AG08395 (cell line): ENCODE measurements around the gene PPM1J.

ENCODE experiments used
- DNase-seq: peaks from one replicate; pipeline ENCODE4 v3.0.0; 2012; ENCODE audit warnings: mixed read lengths, low spot score

The PPM1J gene

DNA sequence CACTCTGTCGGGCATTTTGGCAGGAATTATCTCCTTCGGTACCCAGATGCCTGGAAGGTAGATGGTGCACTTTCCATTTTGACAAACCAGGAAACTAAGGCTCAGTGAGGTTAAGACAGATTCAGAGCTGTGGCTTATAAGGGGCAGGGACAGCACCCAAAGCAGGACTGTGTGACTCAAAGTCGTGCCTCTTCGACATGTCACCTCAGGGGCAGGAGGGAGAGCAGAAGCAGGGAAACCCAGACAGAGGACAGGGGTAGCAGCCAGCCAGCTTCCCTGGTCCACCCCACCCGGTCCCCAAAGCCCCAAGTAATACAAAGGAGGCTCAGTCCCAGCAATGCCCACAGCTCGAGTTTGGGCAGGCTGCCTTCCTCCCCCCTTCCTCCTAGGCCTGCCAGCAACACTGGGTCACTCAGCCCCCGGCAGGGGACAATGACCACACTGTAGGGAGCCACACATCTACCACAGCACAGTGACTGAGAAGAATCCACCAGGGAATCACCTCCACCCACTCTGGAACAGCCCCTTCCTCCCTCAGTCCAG, 10.7 kb downstream of the PPM1J start:
- DNase-seq, result no peak

DNA sequence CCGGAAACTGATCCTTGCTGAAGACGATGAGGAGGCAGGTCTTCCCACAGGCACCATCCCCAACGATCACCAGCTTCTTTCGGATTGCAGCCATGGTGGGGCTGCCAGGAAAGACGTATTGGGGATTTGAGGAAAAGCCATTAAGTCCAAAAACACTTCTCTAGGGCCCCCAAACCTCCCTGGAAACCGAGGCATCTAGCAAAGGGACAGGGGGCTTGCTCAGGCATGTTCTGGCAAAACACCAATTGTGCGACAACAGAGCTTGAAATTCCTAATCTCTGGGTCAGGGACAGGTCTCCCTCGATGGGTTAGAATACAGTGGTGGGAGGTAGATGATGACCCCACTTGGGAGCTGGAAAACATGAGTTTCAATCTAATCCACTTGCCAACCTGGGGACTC, 11.4 kb downstream of the PPM1J start:
- no peak for DNase-seq

DNA sequence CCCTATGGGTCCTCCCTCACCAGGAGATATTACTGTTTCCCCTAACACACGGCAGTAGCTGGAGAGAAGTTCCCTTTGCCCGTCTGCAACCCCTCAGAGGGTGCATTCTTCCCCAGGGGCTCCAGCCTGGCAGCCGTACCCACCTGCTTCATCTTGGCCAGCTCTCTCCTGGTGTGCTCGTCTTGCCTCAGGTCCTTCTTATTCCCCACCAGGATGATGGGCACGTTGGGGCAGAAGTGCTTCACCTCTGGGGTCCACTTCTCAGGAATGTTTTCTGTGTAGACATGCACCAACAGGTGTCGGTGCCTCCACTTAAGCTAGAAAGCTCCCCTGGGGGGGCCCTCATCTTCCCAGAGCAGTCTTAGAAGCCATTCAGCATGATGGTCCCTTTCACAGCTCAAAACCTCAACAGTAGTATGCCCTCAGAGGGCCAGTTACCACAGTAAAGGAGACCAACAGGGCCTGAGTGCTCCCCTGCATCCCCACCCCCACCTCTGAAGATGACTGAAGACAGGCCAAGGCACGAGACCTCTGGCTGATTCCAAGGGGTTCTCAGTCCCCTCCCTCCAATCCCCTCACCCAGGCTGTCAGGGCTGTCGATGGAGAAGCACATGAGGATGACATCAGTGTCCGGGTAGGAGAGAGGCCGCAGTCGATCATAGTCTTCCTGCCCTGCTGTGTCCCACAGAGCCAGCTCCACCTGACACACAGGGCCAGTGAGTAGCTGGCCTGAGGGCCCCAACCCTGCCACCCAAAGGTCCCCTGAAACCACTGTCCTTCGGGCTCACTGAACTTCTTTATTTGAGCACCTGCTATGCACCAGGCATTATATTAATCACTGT, 12.5 kb downstream of the PPM1J start:
- no peak for DNase-seq

DNA sequence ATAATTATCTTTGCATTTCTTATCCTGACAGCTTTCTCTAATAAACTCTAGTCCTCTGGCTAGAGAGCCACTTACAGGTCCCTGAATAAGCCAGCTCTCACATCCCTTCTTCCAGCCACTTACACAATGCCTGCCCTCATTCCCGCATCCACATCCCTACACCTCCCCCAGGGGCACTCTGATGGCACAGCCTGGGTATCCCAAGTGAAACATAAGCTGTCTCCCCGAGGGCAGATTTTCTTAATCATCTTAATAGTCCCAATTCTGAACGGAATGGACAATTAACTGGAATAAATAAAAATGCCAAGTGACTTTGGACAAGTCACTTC, 13.1 kb downstream of the PPM1J start:
- DNase-seq, result no peak

DNA sequence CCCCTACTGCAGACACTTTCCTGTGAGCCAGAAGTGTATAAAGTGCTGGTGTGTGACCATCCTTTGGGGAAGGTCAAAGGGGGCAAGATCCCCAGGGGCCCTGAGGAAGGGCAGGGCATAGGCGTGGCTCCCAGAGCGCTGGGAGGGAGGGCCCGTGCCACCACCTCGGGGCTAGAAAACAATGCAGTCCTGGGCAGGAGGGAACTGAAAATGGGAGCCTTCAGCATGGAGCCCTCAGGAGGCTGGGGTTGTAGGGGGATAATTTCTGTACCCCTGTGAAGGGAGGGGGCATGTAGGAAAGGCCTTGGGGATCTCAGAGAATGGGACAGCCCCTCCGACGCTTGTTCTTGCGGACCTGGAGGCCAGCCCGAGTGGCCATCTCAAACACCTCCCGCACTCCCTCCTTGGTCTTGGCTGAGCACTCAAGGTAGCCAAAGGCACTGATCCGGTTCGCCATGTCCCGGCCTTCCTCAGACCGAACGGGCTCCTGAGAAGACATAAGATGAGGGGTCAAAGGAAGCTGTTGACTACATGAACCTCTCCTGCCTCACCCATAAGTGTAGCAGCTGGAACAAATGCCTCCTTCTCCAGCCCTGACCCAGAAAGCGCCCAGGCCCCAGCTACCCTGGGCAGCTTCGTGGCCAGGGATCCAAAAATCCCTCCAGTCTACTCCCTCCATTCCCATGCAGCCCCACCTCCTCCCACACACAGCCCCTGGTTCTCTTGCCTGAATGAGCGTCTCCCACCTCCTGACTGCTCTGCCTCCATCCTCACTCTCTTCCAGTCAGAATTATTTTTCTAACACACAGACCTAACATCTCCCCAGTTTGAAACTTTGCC, 13.7 kb downstream of the PPM1J start:
- DNase-seq, result no peak

DNA sequence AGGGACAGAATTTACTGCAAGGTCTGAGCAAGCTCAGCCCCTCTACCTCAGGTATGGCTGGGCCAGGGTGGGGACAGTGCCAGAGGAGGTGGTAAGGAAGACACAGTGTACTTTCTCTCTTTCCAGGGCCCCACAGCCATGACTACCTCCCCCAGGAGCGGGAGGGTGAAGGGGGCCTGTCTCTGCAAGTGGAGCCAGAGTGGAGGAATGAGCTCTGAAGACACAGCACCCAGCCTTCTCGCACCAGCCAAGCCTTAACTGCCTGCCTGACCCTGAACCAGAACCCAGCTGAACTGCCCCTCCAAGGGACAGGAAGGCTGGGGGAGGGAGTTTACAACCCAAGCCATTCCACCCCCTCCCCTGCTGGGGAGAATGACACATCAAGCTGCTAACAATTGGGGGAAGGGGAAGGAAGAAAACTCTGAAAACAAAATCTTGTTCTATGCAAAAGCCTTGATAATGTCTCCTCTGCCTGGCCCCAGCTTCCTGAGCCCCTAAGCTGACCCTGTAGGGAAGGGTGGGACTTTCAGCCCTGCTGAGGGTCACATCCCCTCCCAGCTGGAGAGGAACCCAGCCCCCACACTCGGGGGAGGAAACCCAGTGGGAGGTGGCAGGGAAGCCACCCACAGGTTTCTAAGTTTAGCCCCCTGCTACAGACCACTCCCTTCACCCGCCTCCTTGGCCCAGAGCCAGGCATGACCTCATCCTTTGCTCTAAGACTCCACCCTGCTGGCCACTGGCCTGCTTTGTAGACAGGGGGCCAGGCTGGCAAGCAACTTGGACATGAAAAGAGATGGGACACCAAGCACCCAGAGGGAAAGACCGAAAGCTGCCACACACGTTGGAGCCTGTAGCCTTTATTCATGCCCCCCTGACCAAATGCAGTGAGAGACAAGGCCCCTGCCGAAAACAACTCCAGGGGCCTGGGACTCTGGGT, 14.6 kb downstream of the PPM1J start:
- peak; percentile 85 for DNase-seq

DNA sequence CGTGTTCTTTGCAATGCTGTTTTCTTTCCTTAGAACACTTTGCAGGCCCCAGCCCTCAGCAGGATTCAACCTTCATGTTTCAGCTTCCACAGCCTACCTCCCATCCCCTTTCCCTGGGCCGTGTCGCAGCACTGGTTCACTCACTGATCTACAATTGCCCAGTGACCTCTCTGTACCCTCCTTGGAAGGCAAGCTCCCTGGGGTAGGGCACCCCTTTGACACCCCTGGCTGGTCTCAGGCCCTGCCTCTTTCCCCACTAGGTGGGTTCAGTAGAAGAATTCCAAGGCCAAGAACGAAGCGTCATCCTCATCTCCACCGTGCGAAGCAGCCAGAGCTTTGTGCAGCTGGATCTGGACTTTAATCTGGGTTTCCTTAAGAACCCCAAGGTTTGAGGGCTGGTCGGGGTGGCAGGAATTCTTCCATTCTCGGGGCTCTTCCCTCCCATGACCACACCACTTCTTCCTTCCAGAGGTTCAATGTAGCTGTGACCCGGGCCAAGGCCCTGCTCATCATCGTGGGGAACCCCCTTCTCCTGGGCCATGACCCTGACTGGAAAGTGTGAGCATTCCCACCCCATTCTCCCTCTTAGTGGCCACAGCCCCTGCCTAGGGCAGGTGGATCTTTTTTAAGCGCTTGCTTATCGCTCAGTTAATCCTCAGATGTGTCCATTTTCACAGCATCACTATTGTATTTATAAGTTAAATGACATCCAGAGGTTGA, 15.5 kb downstream of the PPM1J start:
- DNase-seq, result no peak

DNA sequence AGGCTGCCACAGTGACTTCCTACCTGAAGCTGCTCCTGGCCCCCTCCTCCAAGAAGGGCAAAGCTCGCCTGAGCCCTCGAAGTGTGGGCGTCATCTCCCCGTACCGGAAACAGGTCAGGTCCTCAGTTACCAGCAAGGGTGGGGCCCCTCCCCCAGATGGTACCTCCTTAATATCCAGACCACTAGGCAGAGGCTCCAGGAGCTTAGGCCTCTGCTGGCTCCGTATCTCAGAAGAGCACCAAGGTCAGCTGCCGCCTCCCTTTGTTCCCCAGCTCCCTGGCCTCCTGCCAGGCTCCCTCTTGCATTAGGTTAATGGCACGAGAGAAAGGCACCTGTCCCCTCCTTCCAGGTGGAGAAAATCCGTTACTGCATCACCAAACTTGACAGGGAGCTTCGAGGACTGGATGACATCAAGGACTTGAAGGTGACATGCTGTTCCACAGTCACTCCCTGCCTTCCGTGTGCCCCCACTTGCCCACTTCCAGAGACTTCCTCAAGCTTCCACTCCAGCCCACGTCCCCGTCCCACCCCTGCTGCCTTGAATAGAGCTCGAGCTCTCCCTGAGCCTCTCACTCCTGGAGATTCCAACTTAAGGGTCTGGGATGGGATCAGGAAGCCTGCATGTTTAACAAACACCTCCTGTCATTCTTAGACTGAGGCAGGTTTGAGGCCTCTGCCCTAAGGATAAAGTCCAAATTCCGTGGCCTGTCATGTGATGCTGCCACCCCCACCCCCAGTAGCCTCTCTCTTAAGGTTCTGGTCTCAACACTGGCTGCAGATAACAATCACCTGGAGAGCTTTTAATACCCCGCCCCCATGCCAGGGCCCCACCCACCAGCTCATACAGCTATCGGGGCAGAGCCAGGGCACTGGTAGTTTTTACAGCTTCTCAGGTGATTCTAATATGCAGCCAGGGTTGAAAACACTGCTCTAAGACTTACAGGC, 16.5 kb downstream of the PPM1J start:
- DNase-seq, result no peak

DNA sequence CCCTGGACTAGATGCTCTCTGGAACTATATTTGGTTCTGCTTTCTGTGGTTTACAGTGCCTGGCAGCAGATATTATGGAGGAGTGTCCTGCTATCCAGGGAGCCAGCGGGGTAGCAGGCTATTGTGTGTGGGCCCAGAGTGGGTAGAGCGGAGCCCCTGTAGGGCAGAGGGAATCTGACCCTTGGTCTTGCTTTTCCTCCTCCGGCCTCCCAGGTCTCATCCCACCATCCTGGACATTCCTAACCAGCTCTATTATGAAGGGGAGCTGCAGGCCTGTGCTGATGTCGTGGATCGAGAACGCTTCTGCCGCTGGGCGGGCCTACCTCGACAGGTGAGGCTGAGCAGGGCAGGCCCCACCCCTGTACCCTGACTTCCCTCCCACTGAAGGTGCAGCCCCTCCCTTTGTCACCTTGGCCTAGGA, 17.3 kb downstream of the PPM1J start:
- DNase-seq, result no peak

DNA sequence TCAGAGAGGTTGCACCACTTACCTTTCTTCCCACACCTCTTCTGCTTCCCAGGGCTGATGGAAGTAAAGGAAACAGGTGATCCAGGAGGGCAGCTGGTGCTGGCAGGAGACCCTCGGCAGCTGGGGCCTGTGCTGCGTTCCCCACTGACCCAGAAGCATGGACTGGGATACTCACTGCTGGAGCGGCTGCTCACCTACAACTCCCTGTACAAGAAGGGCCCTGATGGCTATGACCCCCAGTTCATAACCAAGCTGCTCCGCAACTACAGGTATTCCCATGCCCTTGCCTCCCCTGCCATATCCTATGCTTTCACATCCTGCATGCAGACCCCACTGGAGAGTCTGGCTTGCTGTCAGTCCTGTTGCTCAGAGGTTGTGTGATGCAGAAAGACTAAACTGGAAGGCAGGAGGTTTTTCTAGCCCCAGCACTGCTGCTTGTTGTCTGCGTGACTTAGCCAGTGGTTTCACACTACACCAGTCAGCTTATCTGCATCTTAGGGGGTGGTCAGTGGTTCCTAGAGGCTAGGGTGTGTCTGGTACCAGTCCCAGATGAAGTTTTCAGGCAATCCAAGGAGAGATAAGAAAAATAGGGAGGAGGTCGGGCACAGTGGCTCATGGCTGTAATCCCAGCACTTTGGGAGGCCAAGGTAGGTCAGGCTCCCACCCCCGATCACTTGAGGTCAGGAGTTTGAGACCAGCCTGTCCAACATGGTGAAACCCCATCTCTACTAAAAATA, 18.4 kb downstream of the PPM1J start:
- no peak for DNase-seq

DNA sequence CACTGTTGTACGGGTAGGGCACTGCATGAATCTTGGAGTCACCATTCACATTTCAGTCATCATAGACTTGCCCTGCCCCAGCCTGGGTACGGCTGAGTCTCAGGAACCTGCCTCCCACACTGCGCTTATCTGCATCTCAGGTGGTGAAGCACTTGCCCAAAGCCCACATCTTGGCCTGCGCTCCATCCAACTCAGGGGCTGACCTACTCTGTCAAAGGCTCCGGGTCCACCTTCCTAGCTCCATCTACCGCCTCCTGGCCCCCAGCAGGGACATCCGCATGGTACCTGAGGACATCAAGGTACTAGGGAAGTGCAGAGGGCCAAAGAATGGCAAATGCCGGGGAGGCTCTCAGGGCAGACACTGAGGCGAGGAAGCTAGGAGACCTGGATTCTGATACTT, 19.9 kb downstream of the PPM1J start:
- DNase-seq, result no peak

DNA sequence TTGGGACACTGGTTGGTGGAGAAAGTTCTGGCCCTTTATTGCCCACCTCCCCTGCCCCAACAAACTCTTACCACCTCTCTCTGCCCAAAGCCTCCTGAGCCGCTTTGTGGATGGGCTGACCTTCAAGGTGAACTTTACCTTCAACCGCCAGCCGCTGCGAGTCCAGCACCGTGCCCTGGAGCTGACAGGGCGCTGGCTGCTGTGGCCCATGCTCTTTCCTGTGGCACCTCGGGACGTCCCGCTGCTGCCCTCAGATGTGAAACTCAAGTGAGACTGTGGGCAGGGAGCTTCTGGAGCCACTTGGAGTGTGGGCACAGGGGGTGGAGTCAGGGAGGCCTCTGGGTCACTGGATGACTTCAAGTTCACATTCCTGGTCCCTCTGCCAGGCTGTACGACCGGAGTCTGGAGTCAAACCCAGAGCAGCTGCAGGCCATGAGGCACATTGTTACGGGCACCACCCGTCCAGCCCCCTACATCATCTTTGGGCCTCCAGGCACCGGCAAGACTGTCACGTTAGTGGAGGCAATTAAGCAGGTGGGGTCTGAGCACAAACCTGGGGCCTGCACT, 20.7 kb downstream of the PPM1J start:
- DNase-seq, result no peak

DNA sequence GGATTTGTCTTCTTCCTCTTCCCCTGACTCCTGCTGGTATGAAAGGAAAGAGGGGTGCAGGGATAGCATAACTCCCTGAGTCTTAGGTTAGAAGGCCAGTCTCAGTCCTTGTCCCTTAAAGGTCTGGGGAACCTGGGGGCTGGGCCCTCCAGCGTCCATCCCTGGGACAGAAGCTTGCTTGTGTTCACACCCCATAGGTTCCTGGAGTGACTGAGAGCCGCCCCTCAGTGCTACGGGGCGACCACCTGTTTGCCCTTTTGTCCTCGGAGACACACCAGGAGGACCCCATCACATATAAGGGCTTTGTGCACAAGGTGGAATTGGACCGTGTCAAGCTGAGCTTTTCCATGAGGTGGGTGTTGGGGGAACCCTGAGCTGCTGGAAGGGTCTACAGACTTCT, 21.3 kb downstream of the PPM1J start:
- no peak for DNase-seq

DNA sequence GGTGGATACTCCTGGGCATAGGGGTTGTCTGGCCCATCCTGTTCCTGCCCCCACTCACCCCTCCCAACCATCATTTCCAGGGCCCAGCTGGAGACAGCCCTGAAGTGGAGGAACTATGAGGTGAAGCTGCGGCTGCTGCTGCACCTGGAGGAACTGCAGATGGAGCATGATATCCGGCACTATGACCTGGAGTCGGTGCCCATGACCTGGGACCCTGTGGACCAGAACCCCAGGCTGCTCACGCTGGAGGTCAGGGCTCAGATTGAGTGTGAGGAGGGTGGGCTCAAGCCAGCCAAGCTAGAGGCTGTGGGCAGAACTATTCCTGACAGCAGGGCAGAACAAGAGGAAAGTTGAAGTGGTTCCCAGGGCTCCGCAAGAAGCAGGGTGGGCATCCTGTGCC, 22.5 kb downstream of the PPM1J start:
- DNase-seq, result no peak

DNA sequence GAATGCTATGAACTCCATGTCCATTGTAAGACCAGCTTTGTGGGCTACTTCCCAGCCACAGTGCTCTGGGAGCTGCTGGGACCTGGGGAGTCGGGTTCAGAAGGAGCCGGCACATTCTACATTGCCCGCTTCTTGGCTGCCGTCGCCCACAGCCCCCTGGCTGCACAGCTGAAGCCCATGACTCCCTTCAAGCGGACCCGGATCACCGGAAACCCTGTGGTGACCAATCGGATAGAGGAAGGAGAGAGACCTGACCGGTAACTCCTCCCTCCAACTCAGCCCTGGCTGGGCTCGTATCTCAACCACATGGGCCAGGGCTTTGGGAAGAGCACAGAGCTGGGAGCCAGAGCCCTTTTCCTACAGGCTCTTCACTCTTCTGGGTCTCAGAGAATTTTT, 25.3 kb downstream of the PPM1J start:
- no peak for DNase-seq

DNA sequence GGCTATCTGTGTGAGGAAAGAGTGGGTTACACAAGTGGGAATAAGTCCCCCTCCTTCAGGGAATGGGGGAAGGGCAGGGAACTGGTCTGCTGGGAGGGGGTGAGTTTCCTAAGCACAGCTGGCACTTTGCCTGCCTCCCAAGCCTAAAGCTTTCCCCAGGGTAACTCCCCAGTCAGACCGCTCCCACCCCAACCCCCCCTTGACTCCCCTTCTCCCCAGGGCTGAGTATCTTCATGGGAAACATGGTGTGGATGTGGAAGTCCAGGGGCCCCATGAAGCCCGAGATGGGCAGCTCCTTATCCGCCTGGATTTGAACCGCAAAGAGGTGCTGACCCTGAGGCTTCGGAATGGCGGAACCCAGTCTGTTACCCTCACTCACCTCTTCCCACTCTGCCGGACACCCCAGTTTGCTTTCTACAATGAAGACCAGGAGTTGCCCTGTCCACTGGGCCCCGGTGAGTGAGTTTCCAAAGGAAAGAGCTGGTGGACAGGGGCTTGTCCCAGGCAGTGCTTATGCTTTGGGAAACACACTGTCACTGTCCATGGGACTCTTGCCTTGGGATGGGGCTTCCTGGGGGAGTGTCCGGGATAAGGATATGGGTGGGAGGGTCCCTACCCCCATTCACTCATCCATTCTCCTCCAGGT, 25.8 kb downstream of the PPM1J start:
- no peak for DNase-seq

DNA sequence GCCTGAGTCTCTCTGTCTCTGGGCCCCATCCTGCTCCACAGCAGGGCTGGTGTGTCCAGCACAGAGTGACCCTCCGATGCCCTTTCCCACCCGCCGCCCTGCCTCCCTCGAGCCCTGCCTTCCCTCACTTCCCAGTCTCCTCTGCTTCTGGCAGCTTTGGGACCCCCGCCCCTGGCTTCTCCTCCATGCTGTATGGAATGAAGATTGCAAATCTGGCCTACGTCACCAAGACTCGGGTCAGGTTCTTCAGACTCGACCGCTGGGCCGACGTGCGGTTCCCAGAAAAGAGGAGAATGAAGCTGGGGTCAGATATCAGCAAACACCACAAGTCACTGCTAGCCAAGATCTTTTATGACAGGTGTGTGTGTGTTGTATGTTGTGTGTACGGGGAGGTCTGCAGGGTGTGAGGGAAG, 26.3 kb downstream of the PPM1J start:
- no peak for DNase-seq

DNA sequence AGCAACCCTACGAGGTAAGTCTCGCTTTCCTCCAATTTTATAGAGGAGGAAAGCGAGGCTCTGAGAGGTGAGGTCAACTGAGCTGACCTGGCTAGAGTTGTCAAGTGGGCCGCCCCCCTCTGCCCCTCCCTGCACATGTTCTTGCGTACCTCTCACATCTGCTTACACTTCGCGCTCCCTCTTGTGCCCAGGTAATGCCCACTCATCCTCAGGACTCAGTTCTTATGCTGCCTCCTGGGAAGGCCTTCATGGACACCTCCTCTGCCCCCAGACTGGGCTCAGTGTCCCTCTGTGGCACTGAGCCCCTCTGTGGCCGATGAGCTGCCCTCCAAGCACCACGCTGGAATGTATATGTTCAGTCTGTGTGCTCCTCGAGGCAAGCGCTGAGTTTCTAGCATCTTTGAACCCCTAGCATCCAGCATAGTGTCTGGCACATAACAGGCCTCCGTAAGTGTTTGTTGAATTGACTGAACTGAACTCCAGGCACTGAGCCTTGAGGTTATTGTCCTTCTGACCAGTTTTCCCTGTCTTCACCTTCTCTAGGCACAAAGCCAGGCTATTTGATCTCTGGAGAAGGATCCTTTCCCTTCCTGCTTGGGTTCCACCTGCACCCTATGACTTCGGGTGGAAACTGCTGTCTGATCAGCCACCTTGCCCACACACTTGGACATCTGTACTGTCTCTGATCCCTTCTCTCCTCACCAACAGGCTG, 27.2 kb downstream of the PPM1J start:
- no peak for DNase-seq
